NCI-H2029 (cell line): ENCODE measurements around the gene HOXD3.

Experiments
- DNase-seq: peaks from one replicate; lab custom pipeline; 2025; lab: John Stamatoyannopoulos, UW

Gene HOXD3

DNA sequence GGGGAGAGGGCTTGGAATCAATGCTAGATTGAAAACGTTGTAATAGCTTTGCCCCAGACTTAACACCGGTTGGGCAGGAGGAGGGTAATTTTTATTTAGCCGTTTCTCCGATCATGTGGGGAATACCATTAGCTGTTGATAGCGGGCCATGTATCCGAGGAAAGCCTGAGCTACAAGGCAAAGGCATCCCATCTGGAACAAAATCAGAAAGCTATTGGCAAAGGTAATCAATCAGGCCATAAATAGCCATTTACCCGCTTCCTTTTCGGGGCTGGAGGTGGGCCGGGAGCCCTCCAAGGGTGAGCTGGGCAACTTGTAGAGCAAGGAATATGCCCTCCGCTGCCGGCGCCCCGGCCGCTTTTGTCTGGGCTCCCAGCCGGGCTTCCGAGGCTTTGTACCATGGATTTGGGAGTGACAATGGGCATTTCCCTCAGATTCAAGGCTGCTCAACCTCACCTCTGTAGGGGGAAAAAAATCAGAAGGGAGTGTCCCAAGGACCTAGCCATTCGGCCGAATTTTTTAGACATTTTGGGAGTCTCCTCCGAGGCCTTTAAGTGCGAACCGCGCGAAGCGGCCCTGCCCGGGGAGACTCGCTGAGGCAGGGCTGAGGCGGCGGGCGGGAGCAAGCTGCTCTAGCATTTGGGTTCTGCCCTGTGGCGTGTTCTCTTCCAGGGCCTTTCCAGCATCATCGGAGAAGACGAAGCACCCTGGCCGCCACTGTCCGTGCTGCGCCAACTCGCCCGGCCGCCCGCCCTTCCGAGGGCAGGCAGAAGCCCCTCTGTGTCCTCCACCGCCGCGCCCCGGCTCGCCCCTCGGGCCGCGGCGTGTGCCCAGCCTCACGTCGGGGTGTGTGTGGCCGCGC, 35.7 kb upstream of the HOXD3 start:
- DNase-seq: no peak

DNA sequence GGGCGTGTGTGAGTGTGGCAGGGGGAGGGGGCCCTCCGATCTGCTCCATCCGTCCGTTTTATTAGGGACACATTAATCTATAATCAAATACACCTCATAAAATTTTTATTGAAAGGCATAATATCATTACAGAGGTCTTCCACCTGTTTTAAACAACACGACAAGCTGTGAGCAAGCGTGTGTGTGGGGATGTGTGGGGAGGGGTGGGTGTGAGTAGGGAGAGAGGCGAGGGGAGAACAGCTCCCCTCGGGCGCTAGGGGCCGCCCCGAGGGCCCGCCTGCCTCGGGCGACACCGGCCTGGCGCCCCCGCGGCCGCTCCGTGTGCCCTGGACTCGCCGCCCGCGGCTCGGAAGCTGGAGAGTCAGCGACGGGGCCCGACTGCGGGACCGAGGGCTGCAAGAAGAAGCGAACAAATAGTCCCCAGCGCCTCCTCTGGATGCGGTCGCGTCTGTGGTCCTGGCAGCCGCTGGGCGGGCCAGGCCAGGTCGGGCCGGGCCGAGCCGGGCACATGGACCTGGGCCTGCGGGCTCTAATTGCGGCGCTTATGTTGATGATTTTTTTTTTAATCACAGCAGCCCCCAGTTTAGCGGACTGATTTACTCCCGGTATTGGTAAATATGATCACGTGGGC, 34.9 kb upstream of the HOXD3 start:
- DNase-seq: no peak

DNA sequence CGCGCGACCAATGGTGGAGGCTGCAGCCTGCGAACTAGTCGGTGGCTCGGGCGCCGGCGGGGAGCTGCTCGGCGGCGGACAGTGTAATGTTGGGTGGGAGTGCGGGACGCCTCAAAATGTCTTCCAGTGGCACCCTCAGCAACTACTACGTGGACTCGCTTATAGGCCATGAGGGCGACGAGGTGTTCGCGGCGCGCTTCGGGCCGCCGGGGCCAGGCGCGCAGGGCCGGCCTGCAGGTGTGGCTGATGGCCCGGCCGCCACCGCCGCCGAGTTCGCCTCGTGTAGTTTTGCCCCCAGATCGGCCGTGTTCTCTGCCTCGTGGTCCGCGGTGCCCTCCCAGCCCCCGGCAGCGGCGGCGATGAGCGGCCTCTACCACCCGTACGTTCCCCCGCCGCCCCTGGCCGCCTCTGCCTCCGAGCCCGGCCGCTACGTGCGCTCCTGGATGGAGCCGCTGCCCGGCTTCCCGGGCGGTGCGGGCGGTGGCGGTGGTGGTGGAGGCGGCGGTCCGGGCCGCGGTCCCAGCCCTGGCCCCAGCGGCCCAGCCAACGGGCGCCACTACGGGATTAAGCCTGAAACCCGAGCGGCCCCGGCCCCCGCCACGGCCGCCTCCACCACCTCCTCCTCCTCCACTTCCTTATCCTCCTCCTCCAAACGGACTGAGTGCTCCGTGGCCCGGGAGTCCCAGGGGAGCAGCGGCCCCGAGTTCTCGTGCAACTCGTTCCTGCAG, 34.3 kb upstream of the HOXD3 start, which contains the start of gene HOXD9:
HOXD9 (plus strand) TSS at position 37 of the 728 bp plus-strand sequence; CDS start at position 87, 50 bp downstream.
- DNase-seq: peak; percentile 44

GRCh38 chr2:176123411-176124109, 33.5 kb upstream of the HOXD3 start:
- no peak for DNase-seq

- DNase-seq: no peak
Observed at GRCh38 chr2:176124110-176124946, 32.8 kb upstream of the HOXD3 start.

GRCh38 chr2:176124947-176125771, 31.9 kb upstream of the HOXD3 start:
- DNase-seq: no peak

DNA sequence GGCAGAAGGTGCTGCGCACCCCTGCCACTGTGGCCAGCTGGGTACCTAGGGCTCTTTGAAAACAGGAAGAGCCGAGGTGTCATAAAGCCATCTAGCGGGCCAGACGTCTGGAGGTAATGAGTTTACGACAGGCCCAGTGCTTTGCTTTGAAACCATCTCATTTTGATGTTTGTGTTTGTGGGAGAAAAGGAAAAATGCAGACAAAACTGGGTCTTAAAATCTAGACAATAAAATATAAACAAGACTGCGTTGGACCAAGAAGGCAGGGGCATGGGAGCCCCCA, 31.4 kb upstream of the HOXD3 start:
- no peak for DNase-seq

- peak; percentile 52 for DNase-seq
Observed at GRCh38 chr2:176126929-176127773, 30.0 kb upstream of the HOXD3 start.

DNA sequence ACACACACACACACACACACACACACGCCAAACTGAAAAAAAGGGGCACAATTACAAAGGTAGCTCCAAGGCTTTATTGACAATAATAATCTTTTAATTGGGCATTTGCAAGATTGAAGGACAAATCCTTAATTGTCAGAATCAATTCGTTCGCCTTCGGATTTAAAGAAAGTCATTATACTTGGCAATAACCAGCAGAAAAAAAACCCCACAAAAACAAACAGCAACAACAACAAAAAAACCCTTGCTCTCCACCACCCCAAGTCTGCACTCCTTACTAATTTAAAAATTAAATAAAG, 29.4 kb upstream of the HOXD3 start:
- DNase-seq: no peak

DNA sequence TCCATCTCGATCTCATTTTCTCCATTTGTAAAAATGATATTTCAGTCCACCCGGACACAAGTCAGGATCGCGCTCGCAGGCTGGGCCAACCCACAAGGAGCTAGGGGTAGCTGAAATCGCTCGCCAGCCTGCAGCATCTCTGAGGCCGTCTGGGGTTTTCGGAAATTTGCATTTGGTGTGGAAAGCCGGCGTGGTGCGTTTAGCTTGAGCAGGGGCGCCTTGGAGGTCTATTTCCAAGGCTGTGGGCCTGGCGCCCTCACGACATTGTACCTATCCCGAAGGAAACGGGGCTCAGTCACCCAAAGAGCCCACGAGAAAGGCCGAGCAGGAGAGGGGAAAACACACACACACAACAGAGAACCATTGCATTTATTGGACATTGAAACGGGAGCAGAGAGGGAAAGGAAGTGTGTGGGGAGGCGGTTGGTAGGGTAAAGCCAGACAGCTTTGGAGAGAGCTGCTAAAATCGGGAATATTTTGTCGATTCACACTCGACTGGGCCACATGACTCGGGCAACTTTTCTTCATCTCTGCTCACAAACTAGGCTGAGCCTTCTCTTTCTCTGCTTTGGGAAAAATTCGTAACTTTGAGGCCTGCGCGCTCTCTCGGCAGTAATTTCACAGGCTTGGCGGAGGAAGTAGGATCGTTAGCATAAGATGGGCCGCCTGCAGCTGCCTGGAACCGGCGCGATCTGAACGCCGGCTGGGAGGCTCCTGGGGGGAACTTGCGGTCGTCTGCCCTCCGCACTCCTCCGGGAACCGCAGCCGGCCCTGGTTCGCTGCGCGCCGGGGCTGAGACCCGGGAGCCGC, 28.7 kb upstream of the HOXD3 start:
- peak; percentile 33 for DNase-seq

DNA sequence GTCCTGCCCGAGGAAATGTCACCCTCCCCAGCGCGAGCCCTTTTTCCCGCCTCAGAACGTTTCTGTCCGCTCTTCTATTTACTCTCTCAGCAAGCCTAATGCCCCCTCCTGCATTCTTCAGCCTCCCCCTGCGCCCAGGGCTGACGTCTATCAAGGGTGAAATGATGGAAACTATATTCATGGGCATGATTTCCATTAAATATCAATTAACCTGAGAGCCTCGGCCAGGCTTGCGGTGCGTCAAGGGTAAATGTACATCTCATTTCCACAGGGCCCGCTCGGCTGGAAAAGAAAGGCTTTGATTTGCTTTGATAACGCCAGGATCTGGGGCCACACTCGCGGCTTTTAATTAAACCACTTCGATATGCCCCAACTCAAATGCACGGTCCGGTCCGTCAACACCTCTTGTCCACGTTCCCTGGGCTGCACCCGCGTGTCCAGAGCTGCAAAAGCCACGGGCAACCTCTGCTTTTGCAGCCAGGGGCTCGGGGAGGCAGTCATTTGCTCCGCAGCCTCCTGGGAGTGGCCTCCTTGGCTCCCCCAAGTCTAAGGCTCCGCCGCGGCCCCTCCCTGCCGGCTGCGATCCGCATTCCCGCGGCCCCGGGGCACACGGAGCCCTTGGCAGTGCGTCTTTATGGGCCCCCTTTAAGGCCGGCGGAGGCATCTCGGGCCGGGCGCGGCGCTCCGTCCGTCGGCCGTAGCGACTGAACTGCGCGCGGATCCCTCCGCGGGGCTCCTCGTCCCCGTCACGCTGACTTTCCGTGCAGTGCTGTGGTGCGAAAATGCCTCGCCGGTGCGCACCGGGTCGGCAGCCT, 27.9 kb upstream of the HOXD3 start, which contains the start of gene HOXD8:
HOXD8 (plus strand) TSS at position 724 of the 815 bp plus-strand sequence. CDS start 662 bp downstream, outside the sequence.
- DNase-seq: peak; percentile 71

DNA sequence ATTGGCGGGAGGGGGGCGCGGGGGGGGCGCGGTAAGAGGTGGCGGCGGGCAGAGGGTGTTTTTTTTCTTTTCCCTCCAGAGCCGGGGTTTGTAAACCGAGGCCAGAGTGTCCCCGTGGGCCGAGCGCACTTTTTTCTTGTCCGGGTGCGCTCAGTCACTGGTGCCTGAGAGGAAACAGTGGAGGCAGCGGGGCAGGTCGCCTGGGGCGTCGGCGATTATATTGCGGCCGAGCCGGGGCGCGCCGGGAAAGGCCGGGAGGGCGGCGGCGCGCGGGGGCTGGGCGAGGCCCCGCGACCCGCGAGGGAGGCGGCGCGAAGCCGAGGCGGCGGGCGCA, 27.3 kb upstream of the HOXD3 start:
- no peak for DNase-seq

GRCh38 chr2:176130147-176130956, 26.8 kb upstream of the HOXD3 start:
- peak; percentile 47 for DNase-seq

DNA sequence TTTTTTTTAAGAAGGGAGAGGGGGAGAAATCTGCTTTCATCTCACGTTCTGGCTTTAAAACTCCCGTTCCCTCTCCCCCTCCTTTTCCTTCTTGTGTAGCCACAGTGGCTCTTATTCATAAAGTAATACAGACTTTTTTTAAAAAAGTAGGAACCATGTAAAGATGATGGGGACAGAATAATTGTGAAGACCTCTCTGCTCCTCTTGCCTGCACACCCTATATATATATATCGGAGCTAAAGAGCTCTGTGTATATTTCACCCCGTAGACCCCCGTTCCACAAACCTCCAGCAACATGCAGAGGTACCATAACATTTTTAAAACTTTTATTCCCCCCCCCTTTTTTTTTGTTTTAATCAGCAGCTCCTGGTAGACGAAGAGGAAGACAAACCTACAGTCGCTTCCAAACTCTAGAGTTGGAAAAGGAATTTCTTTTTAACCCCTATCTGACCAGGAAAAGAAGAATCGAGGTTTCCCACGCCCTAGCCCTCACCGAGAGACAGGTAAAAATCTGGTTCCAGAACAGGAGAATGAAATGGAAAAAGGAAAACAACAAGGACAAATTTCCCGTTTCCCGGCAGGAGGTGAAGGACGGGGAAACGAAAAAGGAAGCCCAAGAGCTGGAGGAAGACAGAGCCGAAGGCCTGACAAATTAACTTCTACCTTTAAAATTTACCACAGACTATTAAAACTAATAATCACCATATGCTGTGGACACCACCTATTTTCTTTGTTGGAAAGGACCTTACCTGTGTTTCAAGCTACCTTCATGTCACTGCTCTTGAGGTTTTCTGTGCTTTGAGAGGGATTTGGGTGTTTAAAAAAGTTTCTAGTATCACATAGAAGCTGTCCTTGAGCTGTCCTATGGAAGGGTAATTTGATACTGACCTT, 25.9 kb upstream of the HOXD3 start:
- DNase-seq: no peak

GRCh38 chr2:176131848-176132158, 25.3 kb upstream of the HOXD3 start:
- DNase-seq: no peak
